ENCODE results near the gene COA1. TPM values are rescaled to one million over a fixed set of nuclear protein-coding genes. Genes with fewer than 3 reads are reported as not detected.

Gene COA1
- total RNA-seq, 1 experiment from 2014 or later: 151 TPM

DNA sequence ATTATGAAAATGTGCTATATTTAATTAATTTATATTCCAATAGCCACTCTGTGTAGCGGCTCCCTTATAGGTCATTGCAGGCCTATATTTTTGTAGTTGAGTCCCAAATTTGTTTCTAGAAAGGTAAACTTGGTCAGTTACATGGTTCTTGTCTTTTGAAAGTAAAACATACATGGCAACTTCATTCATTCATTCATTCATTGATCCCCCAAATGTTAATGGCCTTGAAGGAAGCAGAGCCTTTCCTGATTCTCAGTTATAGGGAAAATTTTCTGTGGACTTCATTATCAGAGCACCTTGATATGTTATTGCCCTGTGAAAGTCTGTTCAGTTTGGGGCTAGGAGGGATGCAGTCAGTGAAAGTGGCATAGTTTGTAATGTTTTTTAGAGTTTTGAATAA is 32.1 kb upstream of the COA1 start:
- POLR2A ChIA-PET (ENCODE audit: unreplicated experiment): no interaction called here
- H3K9me2 ChIP-seq (ENCODE audit: insufficient read depth): no peaks in the 10 kb centered on the region
- H3K27me3 ChIP-seq (ENCODE audit: insufficient read depth, low read depth): no peaks in the 10 kb centered on the region
- H2AFZ ChIP-seq: no peak overlapping the region
- CTCF ChIA-PET: interaction anchor here (0.7 kb wide), 1 partner anchor 882 kb away, joined by 13 read pairs; no protein-coding TSS in a partner anchor
- intact Hi-C loops (cut with micrococcal nuclease; ENCODE audit: unreplicated experiment): no loop called here
- H3K36me3 ChIP-seq (ENCODE audit: low read depth): no peaks in the 10 kb centered on the region
- H3K4me1 ChIP-seq (replicated peaks; ENCODE audit: insufficient read depth): peaks cover 90% of the 10 kb centered on the region
- TF ChIP-seq, protein P1, sequence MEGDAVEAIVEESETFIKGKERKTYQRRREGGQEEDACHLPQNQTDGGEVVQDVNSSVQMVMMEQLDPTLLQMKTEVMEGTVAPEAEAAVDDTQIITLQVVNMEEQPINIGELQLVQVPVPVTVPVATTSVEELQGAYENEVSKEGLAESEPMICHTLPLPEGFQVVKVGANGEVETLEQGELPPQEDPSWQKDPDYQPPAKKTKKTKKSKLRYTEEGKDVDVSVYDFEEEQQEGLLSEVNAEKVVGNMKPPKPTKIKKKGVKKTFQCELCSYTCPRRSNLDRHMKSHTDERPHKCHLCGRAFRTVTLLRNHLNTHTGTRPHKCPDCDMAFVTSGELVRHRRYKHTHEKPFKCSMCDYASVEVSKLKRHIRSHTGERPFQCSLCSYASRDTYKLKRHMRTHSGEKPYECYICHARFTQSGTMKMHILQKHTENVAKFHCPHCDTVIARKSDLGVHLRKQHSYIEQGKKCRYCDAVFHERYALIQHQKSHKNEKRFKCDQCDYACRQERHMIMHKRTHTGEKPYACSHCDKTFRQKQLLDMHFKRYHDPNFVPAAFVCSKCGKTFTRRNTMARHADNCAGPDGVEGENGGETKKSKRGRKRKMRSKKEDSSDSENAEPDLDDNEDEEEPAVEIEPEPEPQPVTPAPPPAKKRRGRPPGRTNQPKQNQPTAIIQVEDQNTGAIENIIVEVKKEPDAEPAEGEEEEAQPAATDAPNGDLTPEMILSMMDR (conservative IDR thresholded peaks at IDR 0.05): no peak
- TF ChIP-seq EZH2 (IDR thresholded peaks at IDR 0.05; ENCODE audit: low read depth): no peak
- H4K20me1 ChIP-seq (ENCODE audit: insufficient read depth): no peaks in the 10 kb centered on the region
- peak overlapping the region; percentile 68 for H3K4me2 ChIP-seq
- H3K9me3 ChIP-seq (ENCODE audit: insufficient read depth, low read depth): no peaks in the 10 kb centered on the region
- peaks cover 73% of the 10 kb centered on the region for H3F3A ChIP-seq (ENCODE audit: insufficient read depth, low read depth)
- peak overlapping the region; percentile 70 for H3K27ac ChIP-seq
- no TSS peak for BruUV-seq (replicated peaks)
- no peak overlapping the region for H3K4me3 ChIP-seq
- H3K79me2 ChIP-seq (ENCODE audit: low read depth): peaks cover 46% of the 10 kb centered on the region
- DNase-seq: no peak

DNA sequence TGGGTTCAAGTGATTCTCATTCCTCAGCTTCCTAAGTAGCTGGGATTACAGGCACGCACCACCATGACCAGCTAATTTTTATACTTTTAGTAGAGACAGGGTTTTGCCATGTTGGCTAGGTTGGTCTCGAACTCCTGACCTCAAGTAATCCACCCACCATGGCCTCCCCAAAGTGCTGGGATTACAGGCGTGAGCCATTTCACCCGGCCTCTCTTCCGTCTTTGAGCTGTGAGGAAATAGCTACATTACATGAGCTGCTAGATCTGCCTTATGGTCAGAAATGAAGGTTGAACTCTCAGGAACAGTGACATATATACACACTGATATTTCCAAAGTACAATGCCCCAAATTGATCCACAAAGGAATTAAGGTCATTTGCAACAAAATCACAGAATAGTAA is 31.5 kb upstream of the COA1 start:
- intact Hi-C loops (cut with micrococcal nuclease; ENCODE audit: unreplicated experiment): no loop called here
- no peak for DNase-seq
- Histone ChIP-seq H2AFZ (no peak overlapping the region), H3K4me3 (no peak overlapping the region), H3K36me3 (ENCODE audit: low read depth) (no peaks in the 10 kb centered on the region), H3K79me2 (ENCODE audit: low read depth) (peaks cover 45% of the 10 kb centered on the region), H3K27me3 (ENCODE audit: insufficient read depth, low read depth) (no peaks in the 10 kb centered on the region), H3K9me2 (ENCODE audit: insufficient read depth) (no peaks in the 10 kb centered on the region), H3K4me2 (peak overlapping the region; percentile 68; the same call in 1 of the 2 replicates), H4K20me1 (ENCODE audit: insufficient read depth) (no peaks in the 10 kb centered on the region), H3F3A (ENCODE audit: insufficient read depth, low read depth) (peaks cover 77% of the 10 kb centered on the region), H3K4me1 (replicated peaks; ENCODE audit: insufficient read depth) (peaks cover 93% of the 10 kb centered on the region), H3K9me3 (ENCODE audit: insufficient read depth, low read depth) (no peaks in the 10 kb centered on the region), H3K27ac (peak overlapping the region; percentile 70)
- TF ChIP-seq EZH2 (IDR thresholded peaks at IDR 0.05; ENCODE audit: low read depth): no peak
- TF ChIP-seq, protein P1 (conservative IDR thresholded peaks at IDR 0.05): no peak
- ChIA-PET CTCF (interaction anchor here (0.7 kb wide), 1 partner anchor 881 kb away, joined by 13 read pairs; no protein-coding TSS in a partner anchor), POLR2A (ENCODE audit: unreplicated experiment) (interaction anchor here (0.6 kb wide), 1 partner anchor 178 kb away, joined by 3 read pairs; no protein-coding TSS in a partner anchor)
- BruUV-seq (replicated peaks): no TSS peak

DNA sequence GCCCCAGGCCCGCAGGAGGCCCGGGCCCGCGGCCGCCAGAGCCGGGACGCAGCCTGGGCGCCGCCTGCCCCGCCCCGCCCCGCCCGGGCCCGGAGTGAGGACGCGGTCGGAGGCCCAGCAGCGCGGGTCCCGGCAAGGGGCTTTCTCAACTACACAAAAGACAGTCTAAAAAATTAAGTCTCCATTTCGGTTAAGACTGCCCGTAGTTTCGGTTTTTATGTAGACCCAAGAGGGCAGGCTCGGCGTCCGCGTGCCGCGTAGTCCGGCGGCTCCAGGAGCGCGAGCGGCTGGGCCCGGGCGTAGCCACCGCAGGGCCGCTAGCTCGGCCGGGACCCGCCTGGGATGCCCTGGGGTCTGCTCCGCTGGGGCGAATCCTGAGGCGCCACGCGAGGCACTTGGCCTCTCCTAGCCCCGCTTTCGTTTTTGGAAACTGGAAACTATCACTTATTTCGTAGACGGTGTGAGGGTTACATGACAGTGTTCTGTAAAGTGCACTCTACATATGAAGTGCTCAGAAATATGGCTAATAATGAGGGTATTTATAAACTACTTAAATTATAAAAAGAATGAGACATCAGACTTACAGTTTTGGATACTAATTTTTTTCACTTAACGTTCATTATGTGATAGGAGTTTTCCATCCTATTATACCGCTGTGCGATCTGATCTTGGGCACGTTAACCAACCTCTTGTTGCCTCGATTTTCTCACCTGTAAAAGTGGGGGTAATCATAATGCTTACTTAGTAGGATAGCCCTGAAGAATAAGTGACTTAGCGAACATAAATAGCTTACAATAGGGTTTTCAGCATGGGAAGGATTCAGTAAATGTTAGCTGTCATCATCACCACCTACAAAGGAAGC is 29.7 kb upstream of the COA1 start:
- Histone ChIP-seq H3K36me3 (ENCODE audit: low read depth) (no peaks in the 10 kb centered on the region), H3K9me3 (ENCODE audit: insufficient read depth, low read depth) (no peaks in the 10 kb centered on the region), H2AFZ (peak overlapping the region; percentile 92), H3K4me3 (peak overlapping the region; percentile 85), H3K79me2 (ENCODE audit: low read depth) (peaks cover 35% of the 10 kb centered on the region), H3F3A (ENCODE audit: insufficient read depth, low read depth) (peaks cover 62% of the 10 kb centered on the region), H3K4me1 (replicated peaks; ENCODE audit: insufficient read depth) (peaks cover 78% of the 10 kb centered on the region), H3K27me3 (ENCODE audit: insufficient read depth, low read depth) (no peaks in the 10 kb centered on the region), H4K20me1 (ENCODE audit: insufficient read depth) (no peaks in the 10 kb centered on the region), H3K9me2 (ENCODE audit: insufficient read depth) (no peaks in the 10 kb centered on the region), H3K27ac (no peak overlapping the region), H3K4me2 (peak overlapping the region; percentile 93)
- no peak for DNase-seq
- intact Hi-C loops (cut with micrococcal nuclease; ENCODE audit: unreplicated experiment): loop anchor here (2.0 kb wide), 1 partner anchor 22 kb away; no protein-coding TSS in a partner anchor
- ChIA-PET CTCF (interaction anchor here (0.6 to 0.8 kb wide), 3 partner anchors 66 to 999 kb away, joined by 3 to 4 read pairs (median 3); no protein-coding TSS in a partner anchor), POLR2A (ENCODE audit: unreplicated experiment) (interaction anchor here (0.6 kb wide), 4 partner anchors 32 to 616 kb away, joined by 4 to 6 read pairs (median 4); partner anchors contain the start of gene MRPS24)
- no TSS peak for BruUV-seq (replicated peaks)
- TF ChIP-seq, protein P1 (conservative IDR thresholded peaks at IDR 0.05): no peak
- no peak for TF ChIP-seq EZH2 (IDR thresholded peaks at IDR 0.05; ENCODE audit: low read depth)
